Motor neuron (in vitro differentiated cells): Measurements from ENCODE around the gene GJD3. TPM values are rescaled to one million over a fixed set of nuclear protein-coding genes. Genes with fewer than 3 reads are reported as not detected.

Experiments
- ATAC-seq, 8 experiments: fragments of 200-7000 bp; cut with Tn5 transposase; replicated peaks in 6 of 8; 2 replicates each; pipeline ENCODE4 v1.8.0; 2021; ENCODE audit warnings: mild to moderate bottlenecking in 8 of 8, moderate library complexity in 8 of 8
- H3K27ac ChIP-seq, 2 donors: fragments of 250-450 bp; sonication (Bioruptor Pico); 2 replicates each; pipeline ENCODE4 v1.9.0; 2021; ENCODE audit warnings: antibody characterized with exemption in 2 of 2, mild to moderate bottlenecking in 2 of 2, moderate library complexity in 1 of 2
- H3K4me1 ChIP-seq, 2 donors: fragments of 250-450 bp; sonication (Bioruptor Pico); replicated peaks in 1 of 2; 2 replicates each; pipeline ENCODE4 v1.6.1; 2021; ENCODE audit warnings: antibody characterized with exemption in 2 of 2, mild to moderate bottlenecking in 2 of 2, moderate library complexity in 1 of 2
- H3K4me3 ChIP-seq, 5 donors: fragments of 250-450 bp; sonication (Bioruptor Pico); 2 replicates each; pipeline ENCODE4 v1.9.0; 2021; ENCODE audit warnings: antibody characterized with exemption in 5 of 5, mild to moderate bottlenecking in 5 of 5, moderate library complexity in 4 of 5
- WGBS, 10 experiments: fragments of 450-650 bp; shearing (Covaris generic); methylation state at CpG; one replicate each; pipeline ENCODE4 v1.0.0; 2022; 5-methylcytosine and 5-hydroxymethylcytosine counted together
- in situ Hi-C, 9 experiments: fragments of 400-800 bp; cut with MboI; loops; one replicate each; pipeline ENCODE4 v1.15.0; 2021; ENCODE audit warnings: low sequenced_read_pairs in 9 of 9, low pct_unique_long_range_greater_than_20kb in 2 of 9; ENCODE audit not compliant: unreplicated experiment in 9 of 9
- total RNA-seq, 8 experiments: library from RNA; unstranded; fragments of 300-600 nt; gene quantifications; 2 replicates each; pipeline versions ENCODE4 v1.2.3 to v1.2.4, GENCODE V29; 2022

The GJD3 gene
- total RNA-seq, 8 experiments from 2014 or later, result 0.36 to 2.8 (median 0.87) TPM; not detected in 1

GRCh38 chr17:40321524-40321929 is 43.0 kb downstream of the GJD3 start:
- in situ Hi-C loops, result no loop called here
- Histone ChIP-seq H3K4me3 (no peak overlapping the region), H3K4me1 (peaks cover 52 to 59% of the 10 kb centered on the region in 2 donors), H3K27ac (no peak overlapping the region)
- 0 to 57% (median 0%) methylated on average over 1 to 2 of the region's 4 CpGs; no CpG with 5 or more reads in 7 of the 10 experiments for WGBS, 10 experiments
- ATAC-seq, result no peak

GRCh38 chr17:40320756-40321523 is 43.6 kb downstream of the GJD3 start:
- Histone ChIP-seq H3K4me1 (peaks cover 58 to 65% of the 10 kb centered on the region in 2 donors), H3K27ac (no peak overlapping the region), H3K4me3 (no peak overlapping the region)
- 75 to 79% (median 76%) methylated on average over 1 to 3 of the region's 19 CpGs; no CpG with 5 or more reads in 7 of the 10 experiments for WGBS, 10 experiments
- peak in 3 of 8 experiments; percentile 3 to 13 (median 13) for ATAC-seq
- in situ Hi-C loops, result no loop called here

- in situ Hi-C loops, result no loop called here
- no peak for ATAC-seq
- peaks cover 67 to 72% of the 10 kb centered on the region in 2 donors for H3K4me1 ChIP-seq
- H3K27ac ChIP-seq, result no peak overlapping the region
- no peak overlapping the region for H3K4me3 ChIP-seq
- 63 to 80% methylated on average over 1 to 2 of the region's 11 CpGs; no CpG with 5 or more reads in 8 of the 10 experiments for WGBS, 10 experiments
Measured at GRCh38 chr17:40319651-40320540, 44.6 kb downstream of the GJD3 start.

- WGBS, 10 experiments, result 0% methylated on average over 2 to 4 of the region's 13 CpGs; no CpG with 5 or more reads in 8 of the 10 experiments
- H3K27ac ChIP-seq, result no peak overlapping the region
- peaks cover 76 to 81% of the 10 kb centered on the region in 2 donors for H3K4me1 ChIP-seq
Measured at GRCh38 chr17:40318830-40319391, 45.6 kb downstream of the GJD3 start.

DNA sequence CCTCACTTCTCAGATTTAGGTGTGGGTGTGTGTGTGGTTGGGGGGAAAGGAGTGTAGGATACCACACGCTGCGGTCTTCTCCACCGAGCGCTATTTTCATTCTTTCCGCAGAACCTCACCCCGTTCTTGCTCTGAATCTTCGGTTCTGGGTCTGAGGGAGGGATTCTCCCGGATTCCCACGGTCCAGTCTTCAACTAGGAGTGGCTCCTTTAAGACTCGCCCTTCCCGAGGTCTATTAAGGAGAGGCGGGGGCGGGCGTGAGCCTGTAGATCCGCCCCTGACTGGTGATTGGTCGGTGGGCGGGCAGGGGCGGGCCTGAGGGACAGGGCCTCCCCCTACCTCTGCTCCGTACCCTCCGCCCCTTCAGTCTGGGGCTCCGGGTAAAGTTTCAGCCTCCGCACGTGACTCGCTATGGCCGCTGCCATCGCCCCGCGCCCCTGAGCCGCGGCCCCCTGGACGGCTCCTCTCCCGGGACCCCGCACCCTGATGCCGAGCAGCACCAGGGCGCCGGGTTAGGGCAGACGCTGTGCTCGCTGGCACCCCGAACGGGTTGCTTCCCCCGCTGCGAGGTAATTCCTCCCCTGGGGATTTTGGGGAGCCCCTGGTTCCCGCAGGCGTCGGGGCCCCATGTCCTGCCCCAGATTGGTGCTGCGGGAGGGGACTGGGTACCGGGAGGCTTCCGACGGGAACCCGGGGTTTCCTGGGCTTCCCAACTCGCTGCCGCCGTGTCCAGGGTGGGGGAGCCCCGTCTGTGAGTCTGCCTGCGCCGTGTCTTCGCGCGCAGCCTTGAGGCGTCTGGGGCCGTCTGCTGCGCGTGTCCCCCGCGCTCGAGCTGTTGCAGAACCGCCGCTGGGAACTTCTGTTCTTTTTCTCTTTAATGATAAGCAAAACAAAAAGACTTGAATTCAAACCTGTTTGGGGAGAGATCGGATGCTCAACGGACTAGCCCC is 46.4 kb downstream of the GJD3 start:
- in situ Hi-C loops, result no loop called here
- peak overlapping the region in 1 of 2 donors; percentile 24 for H3K27ac ChIP-seq

More at GRCh38 chr17:40318830-40319391, 45.6 kb downstream of the GJD3 start:
- peak overlapping the region; percentile 71 to 94 (median 77) for H3K4me3 ChIP-seq
- in situ Hi-C loops, result no loop called here
- ATAC-seq, result no peak

GRCh38 chr17:40317345-40317873 is 47.1 kb downstream of the GJD3 start:
- Histone ChIP-seq H3K4me3 (peak overlapping the region in 3 of 5 donors; percentile 74 to 94 (median 77)), H3K27ac (no peak overlapping the region), H3K4me1 (peaks cover 80 to 85% of the 10 kb centered on the region in 2 donors)
- 0 to 13% (median 8%) methylated on average over 1 to 3 of the region's 6 CpGs; no CpG with 5 or more reads in 7 of the 10 experiments for WGBS, 10 experiments
- ATAC-seq, result peak in 3 of 8 experiments; percentile 5 to 23 (median 7)
- in situ Hi-C loops, result no loop called here

More for the DNA sequence above, 46.4 kb downstream of the GJD3 start:
- H3K4me3 ChIP-seq, result peak overlapping the region; percentile 71 to 94 (median 77)
- peak; percentile 76 to 91 (median 88) for ATAC-seq
- H3K4me1 ChIP-seq, result peaks cover 82 to 86% of the 10 kb centered on the region in 2 donors
- 0 to 4% (median 0%) methylated on average over 2 to 9 of the region's 70 CpGs; no CpG with 5 or more reads in 2 of the 10 experiments for WGBS, 10 experiments

DNA sequence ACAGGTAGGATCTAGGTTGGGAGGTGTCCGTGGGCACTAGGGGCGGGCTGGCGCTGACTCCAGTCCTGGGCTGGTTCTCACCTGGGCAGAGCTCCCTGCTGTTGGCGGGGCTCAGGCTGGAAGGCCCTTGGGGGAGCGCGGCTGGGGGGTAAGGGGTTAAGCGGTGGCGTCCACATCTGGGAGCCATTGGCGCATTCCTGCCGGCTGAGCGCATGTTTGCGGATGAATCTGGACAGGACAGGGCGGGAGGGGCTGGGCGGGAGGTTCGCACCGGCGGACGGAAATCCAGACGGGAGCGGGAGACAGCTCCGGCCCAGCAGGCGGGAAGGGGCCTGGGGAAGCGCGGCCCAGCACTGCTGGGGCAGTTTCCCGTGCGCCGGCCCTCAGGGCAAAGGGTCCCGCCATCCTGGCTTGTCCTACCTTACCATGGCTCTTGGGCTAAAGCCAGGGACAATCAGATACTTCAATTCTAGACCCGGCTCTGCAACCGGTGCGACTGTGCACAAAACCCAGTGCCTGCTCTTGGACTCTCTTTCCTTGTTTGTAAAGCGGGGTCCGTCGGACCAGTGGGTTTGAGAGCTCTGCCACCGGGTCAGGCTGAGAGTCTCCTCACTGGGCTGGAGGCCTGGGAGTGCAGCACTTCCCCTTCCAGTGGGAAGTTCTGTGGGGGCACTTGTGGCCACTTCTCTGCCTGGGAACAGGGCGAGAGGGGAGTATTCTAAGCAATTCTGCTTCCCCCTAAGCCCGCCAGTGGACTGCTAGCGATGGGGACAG is 47.8 kb downstream of the GJD3 start:
- Histone ChIP-seq H3K27ac (no peak overlapping the region), H3K4me1 (peaks cover 78 to 81% of the 10 kb centered on the region in 2 donors), H3K4me3 (peak overlapping the region; percentile 10 to 30 (median 20))
- peak; percentile 1 to 47 (median 28) for ATAC-seq
- 0 to 36% (median 0%) methylated on average over 2 to 4 of the region's 38 CpGs; no CpG with 5 or more reads in 5 of the 10 experiments for WGBS, 10 experiments
- in situ Hi-C loops, result no loop called here

GRCh38 chr17:40315678-40316570 is 48.6 kb downstream of the GJD3 start:
- H3K4me1 ChIP-seq, result peaks cover 75 to 79% of the 10 kb centered on the region in 2 donors
- in situ Hi-C loops, result no loop called here
- WGBS, 10 experiments, result 0 to 100% (median 55%) methylated on average over 1 to 5 of the region's 9 CpGs; no CpG with 5 or more reads in 2 of the 10 experiments
- H3K27ac ChIP-seq, result no peak overlapping the region
- H3K4me3 ChIP-seq, result peak overlapping the region in 2 of 5 donors; percentile 22 to 30
- ATAC-seq, result no peak

- no peak for ATAC-seq
- no peak overlapping the region for H3K4me3 ChIP-seq
- H3K27ac ChIP-seq, result no peak overlapping the region
- in situ Hi-C loops, result no loop called here
- peaks cover 75 to 79% of the 10 kb centered on the region in 2 donors for H3K4me1 ChIP-seq
- WGBS, 10 experiments, result 17 to 100% (median 95%) methylated on average over 1 to 2 of the region's 3 CpGs; no CpG with 5 or more reads in 6 of the 10 experiments
Measured at GRCh38 chr17:40315206-40315605, 49.3 kb downstream of the GJD3 start.

DNA sequence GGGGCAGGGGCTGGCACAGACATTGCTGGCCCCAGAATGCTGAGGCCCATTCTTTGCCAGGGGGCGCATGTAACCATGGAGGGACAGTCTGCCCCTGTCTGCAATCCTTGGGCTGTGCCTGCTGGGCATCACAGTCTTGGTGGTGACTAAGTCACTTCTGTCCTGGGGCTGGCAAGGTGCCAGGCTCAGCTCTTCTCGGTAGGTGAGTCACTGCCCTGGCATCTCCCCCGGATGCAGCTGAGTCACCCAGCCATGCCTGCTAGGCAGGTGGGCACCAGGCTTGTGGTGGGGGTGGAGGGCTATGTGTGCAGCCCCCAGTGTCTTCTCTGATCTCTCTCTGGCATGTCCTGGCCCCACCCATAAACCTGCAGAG is 50.0 kb downstream of the GJD3 start:
- peak in 3 of 8 experiments; percentile 18 to 50 (median 35) for ATAC-seq
- Histone ChIP-seq H3K4me3 (no peak overlapping the region), H3K4me1 (peaks cover 77 to 79% of the 10 kb centered on the region in 2 donors), H3K27ac (peak overlapping the region in 1 of 2 donors; percentile 24)
- no CpG with 5 or more reads among the region's 3 CpGs for WGBS, 10 experiments
- in situ Hi-C loops, result no loop called here
